Superior temporal gyrus (tissue), 1 donor: ENCODE measurements around the gene FASTK.
"Not testable (repeated sequence)": the region's sequence is repeated elsewhere in the genome, so short reads cannot be mapped to it uniquely, and the experiment has no call there.

ENCODE experiments used
- DNase-seq: peaks from one replicate; pipeline ENCODE4 v3.0.0-alpha.2; 2016; ENCODE audit errors: extremely low spot score

The FASTK gene

GRCh38 chr7:151047976-151048815, 32.4 kb downstream of the FASTK start, which contains the start of gene ASIC3:
Gene ASIC3, plus strand, starts transcription at chr7:151048531. Its CDS starts 355 bp downstream, at chr7:151048886.
- no peak for DNase-seq

GRCh38 chr7:151046603-151047573, 33.7 kb downstream of the FASTK start:
- DNase-seq = no peak

- DNase-seq = no peak
These were observed 34.6 kb downstream of the FASTK start for GRCh38 chr7:151045967-151046366.

DNA sequence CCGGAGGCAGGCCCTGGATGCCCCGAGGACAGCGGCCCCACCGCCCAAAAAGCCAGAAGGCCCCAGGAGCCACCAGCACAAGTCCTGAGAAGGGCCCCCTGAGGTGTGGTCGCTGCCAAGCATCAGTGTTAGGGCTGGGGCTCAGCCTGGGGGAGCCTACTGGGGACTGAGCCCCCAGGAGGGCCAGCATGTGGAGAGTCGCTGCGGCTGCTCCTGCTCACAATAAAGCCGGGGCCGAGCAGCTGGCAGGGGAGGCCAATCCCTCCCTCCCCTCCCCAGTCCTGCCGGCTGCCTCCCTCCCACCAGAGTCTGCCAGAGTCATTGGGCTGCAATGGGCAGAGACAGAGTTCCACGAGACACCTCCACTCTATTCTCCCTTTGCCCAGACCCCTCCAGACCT, 35.3 kb downstream of the FASTK start:
- DNase-seq = no peak

- DNase-seq = no peak
These were observed 36.6 kb downstream of the FASTK start for GRCh38 chr7:151043959-151044358.

DNA sequence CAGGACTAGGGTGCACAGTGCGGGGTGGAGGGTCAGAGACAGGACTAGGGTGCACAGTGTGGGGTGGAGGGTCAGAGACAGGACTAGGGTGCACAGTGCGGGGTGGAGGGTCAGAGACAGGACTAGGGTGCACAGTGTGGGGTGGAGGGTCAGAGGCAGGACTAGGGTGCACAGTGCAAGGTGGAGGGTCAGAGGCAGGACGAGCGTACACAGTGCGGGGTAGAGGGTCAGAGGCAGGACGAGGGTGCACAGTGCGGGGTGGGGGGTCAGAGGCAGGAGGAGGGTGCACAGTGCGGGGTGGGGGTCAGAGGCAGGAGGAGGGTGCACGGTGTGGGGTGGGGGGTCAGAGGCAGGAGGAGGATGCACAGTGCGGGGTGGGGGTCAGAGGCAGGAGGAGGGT, 37.2 kb downstream of the FASTK start:
- DNase-seq = not testable (repeated sequence)

DNA sequence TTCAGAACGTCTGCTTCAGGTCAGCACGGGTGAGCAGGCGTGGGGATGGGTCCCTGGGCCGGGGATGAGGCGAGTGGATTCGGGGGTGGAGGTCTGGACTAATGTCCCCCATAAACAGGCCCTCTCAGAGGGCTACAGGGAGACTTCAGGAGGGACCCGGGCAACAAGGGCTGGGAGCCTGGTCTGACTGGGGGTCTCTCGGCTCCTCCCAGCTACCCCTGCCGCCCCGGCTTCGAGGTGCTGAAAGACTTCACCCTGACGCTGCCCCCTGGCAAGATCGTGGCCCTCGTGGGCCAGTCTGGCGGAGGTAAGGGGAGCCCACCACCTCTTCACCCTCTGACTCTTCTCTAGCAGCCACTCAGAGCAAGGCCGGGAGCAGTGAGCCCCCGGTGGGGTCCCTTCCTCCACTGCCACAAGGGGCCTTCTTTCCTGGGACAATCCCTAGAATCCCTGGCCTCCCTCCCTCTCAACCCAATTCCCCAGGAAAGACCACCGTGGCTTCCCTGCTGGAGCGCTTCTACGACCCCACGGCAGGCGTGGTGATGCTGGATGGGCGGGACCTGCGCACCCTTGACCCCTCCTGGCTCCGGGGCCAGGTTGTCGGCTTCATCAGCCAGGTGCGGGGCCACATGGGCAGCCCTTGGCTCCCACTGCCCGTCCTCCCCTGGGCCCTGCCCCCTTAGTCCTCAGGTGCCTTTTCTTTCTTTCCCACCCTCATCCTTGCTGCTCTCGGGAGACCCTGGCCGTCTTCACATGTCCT, 39.8 kb downstream of the FASTK start:
- no peak for DNase-seq

GRCh38 chr7:151039850-151040548, 40.6 kb downstream of the FASTK start:
- no peak for DNase-seq

DNA sequence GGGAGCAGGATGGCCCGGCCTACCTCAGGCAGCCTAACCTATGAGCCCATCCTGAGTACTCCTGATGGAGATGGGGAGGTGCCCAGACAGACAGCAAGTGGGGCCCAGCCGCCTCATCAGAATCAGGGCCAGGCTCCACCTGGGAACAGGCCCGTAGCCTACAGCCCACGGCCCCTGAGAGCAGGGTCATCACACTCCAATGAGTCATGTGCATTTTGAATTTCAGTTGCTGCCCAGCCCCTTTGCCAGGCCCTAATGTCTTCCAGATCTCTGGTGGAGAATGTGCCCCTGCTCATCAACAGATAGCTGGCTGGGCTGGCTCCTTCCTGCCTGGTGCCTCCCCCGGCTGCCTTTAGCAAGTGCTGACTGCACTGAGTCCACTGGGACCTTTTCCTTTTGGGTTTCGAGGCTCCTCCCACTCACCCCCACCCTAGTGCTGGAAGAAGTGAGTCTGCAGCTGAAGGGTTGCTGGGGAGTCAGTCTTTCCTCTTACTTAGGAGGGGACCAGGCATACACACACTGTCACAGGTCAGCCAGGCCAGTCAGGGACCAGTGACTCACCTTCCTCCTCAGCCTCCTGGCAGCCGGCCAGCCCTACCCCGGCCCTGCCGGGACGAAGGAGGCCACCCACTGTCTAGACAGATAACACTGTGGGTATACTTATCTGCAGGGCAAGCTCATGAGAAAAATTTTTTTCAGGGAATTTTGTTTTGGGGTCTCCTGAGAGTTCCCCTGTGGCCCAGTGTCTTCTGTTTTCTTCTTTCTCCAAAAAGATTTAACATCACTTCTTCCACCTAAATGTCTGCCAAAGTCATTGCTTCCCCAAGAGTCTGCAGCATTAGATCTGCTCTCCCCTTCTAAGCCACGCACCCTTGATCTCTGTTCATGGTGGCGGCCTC, 41.4 kb downstream of the FASTK start:
- no peak for DNase-seq

GRCh38 chr7:151035902-151036301, 44.7 kb downstream of the FASTK start:
- DNase-seq = no peak

GRCh38 chr7:151035026-151035717, 45.4 kb downstream of the FASTK start:
- no peak for DNase-seq

- DNase-seq = no peak
These were observed 46.1 kb downstream of the FASTK start for GRCh38 chr7:151034312-151035025.

DNA sequence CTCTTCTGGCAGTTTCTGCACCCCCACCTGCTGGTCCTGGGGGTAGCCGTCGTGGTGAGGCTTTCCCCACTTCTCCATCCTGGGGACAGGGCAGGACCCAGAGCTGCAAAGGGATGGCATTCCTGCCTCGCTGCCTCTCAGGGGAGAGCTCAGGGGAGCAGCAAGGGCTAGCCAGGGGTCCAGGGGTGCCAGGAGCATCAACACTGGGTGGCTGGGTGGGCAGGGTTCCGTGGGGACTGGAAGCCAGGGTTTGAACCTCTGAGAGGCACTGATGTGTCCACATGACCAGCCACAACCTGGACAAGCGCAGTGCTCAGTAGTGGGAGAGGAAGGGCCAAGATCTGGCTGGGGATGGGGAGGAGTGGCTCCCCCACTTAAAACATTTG, 46.8 kb downstream of the FASTK start:
- no peak for DNase-seq

DNA sequence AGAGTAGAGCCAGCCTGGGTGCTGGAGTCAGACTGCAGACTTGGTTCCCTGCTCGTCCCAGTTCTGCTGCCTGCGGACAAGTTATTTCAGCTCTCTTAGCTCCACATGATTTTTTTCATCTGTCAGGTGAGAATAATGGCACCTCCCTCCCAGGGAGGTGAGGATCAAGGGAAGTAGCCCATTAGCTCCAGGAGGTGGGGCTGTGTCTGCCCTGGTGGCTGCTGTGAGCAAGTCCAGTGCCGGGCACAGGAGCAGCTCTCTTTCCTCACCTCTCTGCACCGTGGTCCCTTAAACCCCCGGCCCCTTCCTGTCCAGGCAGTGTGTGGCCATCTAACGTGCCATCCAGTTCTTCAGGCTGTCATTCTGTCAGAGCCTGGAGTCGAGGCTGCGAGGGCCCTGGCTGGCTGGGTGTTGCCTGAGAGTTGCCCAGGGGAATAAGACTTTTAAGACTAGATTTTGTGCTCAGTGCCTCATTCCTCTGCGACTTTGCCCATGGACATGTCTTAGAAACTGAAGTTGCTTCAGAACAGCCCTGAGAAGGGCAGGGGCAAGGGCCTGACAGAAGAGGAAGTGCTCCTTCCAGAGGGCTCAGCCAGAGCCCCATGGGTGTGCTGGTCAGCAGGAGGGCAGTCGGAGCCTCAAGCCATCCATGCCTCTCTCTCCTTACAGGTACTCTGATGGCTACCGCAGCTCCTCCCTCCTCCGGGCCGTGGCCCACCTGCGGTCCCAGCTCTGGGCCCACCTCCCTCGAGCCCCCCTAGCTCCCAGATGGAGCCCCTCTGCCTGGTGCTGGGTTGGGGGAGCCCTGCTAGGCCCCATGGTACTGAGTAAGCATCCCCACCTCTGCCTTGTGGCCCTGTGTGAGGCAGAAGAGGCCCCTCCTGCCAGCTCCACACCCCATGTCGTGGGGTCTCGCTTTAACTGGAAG, 47.4 kb downstream of the FASTK start:
- no peak for DNase-seq

DNA sequence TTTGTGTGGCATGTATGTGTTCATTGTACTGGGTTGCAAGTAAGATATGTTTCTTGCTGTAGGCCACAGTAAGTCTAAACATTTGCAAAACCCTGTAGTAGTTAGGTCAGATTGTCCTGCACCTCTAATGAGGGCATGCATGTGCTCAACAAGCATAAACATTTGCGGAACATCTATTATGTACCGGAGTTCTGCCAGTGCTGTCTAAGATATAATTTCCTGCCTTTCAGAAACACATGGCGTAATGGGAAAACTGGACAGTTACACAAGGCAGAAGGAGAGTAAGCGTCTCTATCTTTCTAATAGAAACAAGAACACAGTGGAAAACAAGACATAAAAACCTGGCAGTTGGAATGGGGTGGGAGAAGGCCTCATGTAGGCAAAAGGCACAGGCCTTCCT, 49.6 kb downstream of the FASTK start:
- DNase-seq = no peak

GRCh38 chr7:151028948-151029501, 51.6 kb downstream of the FASTK start:
- DNase-seq = no peak
